Measurements from ENCODE around the gene CCNL2. TPM values are rescaled to one million over a fixed set of nuclear protein-coding genes. Genes with fewer than 3 reads are reported as not detected.

The CCNL2 gene
- total and polyA plus RNA-seq, 7 donors = 40.2 to 71.8 (median 52.0) TPM

- 2 to 3% (median 2%) methylated on average over 33 to 34 of the region's 34 CpGs for WGBS, 3 donors
Measured at GRCh38 chr1:1399872-1400575, 889 bp upstream of the CCNL2 start.

GRCh38 chr1:1398677-1399186 lies 403 bp downstream of the CCNL2 start:
- Histone ChIP-seq H3K9me3 (no peaks in the 10 kb centered on the region), H3K4me1 (peaks cover 46% of the 10 kb centered on the region), H3K27ac (peak overlapping the region; percentile 95), H3K36me3 (ENCODE audit: insufficient read depth in 1 of 2, low read depth in 1 of 2) (peaks cover 5 to 76% of the 10 kb centered on the region in 2 donors), H3K27me3 (ENCODE audit: insufficient read depth in 3 of 3, low read length in 2 of 3) (no peaks in the 10 kb centered on the region), H3K4me3 (peak overlapping the region; percentile 97)
- WGBS, 3 donors = 0% methylated on average over 44 to 54 of the region's 54 CpGs
- TF ChIP-seq CTCF (IDR thresholded peaks at IDR 0.05) = no peak
- intact Hi-C loops (cut with DNase I) = loop anchor here in 1 of 2 donors (2.0 kb wide), 1 partner anchor 24 kb away; the partner anchor contains the start of gene AURKAIP1
- ATAC-seq = peak; percentile 0 to 2 (median 1)
- no peak for DNase-seq

More at GRCh38 chr1:1399872-1400575, 889 bp upstream of the CCNL2 start:
- Histone ChIP-seq H3K36me3 (ENCODE audit: insufficient read depth in 1 of 2, low read depth in 1 of 2) (peaks cover 5 to 76% of the 10 kb centered on the region in 2 donors), H3K9me3 (no peaks in the 10 kb centered on the region), H3K27me3 (ENCODE audit: insufficient read depth in 3 of 3, low read length in 2 of 3) (no peaks in the 10 kb centered on the region), H3K4me3 (peak overlapping the region; percentile 97), H3K27ac (peak overlapping the region; percentile 95), H3K4me1 (peaks cover 43% of the 10 kb centered on the region)
- no peak for DNase-seq
- TF ChIP-seq CTCF (IDR thresholded peaks at IDR 0.05) = no peak
- ATAC-seq = peak in 3 of 4 donors; percentile 0 to 3 (median 1)
- intact Hi-C loops (cut with DNase I) = loop anchor here in 1 of 2 donors (2.0 to 10.0 kb wide), 2 partner anchors 25 to 105 kb away; partner anchors contain the start of gene AURKAIP1

- Histone ChIP-seq H3K27me3 (ENCODE audit: insufficient read depth in 3 of 3, low read length in 2 of 3) (no peaks in the 10 kb centered on the region), H3K9me3 (no peaks in the 10 kb centered on the region), H3K4me3 (peak overlapping the region; percentile 97), H3K27ac (peak overlapping the region; percentile 95), H3K36me3 (ENCODE audit: insufficient read depth in 1 of 2, low read depth in 1 of 2) (peaks cover 5 to 76% of the 10 kb centered on the region in 2 donors), H3K4me1 (peaks cover 52% of the 10 kb centered on the region)
- DNase-seq = peak; percentile 60 to 78
- intact Hi-C loops (cut with DNase I) = loop anchor here in 1 of 2 donors (2.0 kb wide), 1 partner anchor 23 kb away; the partner anchor contains the start of gene AURKAIP1
- no peak for TF ChIP-seq CTCF (IDR thresholded peaks at IDR 0.05)
- 41 to 48% (median 43%) methylated on average over 19 of the region's 19 CpGs for WGBS, 3 donors
- ATAC-seq = peak in 3 of 4 donors; percentile 5 to 15 (median 8)
Measured at GRCh38 chr1:1397839-1398523, 1.2 kb downstream of the CCNL2 start.

GRCh38 chr1:1395166-1395565 lies 4.0 kb downstream of the CCNL2 start:
- ATAC-seq (peak in 1 of 4 donors; percentile 21), DNase-seq (peak in 1 of 2 donors; percentile 53)
- no peak for TF ChIP-seq CTCF (IDR thresholded peaks at IDR 0.05)
- H3K9me3 ChIP-seq = no peaks in the 10 kb centered on the region
- WGBS, 3 donors = 69 to 79% (median 70%) methylated on average over 11 of the region's 11 CpGs
- H3K27ac ChIP-seq = peak overlapping the region; percentile 68
- peaks cover 3 to 78% of the 10 kb centered on the region in 2 donors for H3K36me3 ChIP-seq (ENCODE audit: insufficient read depth in 1 of 2, low read depth in 1 of 2)
- H3K4me1 ChIP-seq = peaks cover 40% of the 10 kb centered on the region
- no peaks in the 10 kb centered on the region for H3K27me3 ChIP-seq (ENCODE audit: insufficient read depth in 3 of 3, low read length in 2 of 3)
- no peak overlapping the region for H3K4me3 ChIP-seq
- intact Hi-C loops (cut with DNase I) = no loop called here
